Left ventricle myocardium superior (tissue), 1 donor: Measurements from ENCODE around the gene USP17L21. TPM values are rescaled to one million over a fixed set of nuclear protein-coding genes. Genes with fewer than 3 reads are reported as not detected.
"Not testable (repeated sequence)": the region's sequence is repeated elsewhere in the genome, so short reads cannot be mapped to it uniquely, and the experiment has no call there.

Experiments
- ATAC-seq: fragments of 200-7000 bp; cut with Tn5 transposase; one replicate; pipeline ENCODE4 v1.9.1; 2020; ENCODE audit warnings: mild to moderate bottlenecking, moderate library complexity
- DNase-seq: peaks from one replicate; pipeline ENCODE4 v3.0.0-alpha.2; 2020
- intact Hi-C: fragments of 100-400 bp; cut with micrococcal nuclease; formaldehyde crosslinking; loops from one replicate; pipeline ENCODE4 v1.11.0; 2022
- long read RNA-seq: library from polyadenylated mRNA; unstranded; transcript quantifications from one replicate; pipeline ENCODE4 v2.0.0, GENCODE V29; 2021
- total RNA-seq: library from RNA; stranded (reverse); fragmentation: NEBNext Ultra II Directional; extraction: Animal tissue kit (Norgen Biotek cat#: 25700); gene quantifications from one replicate; pipeline ENCODE4 v1.2.1, GENCODE V29; 2021
- donor health status: DM: no; HTN: yes; CAD: no; lungs with severe emphysema.

USP17L21 gene, protein sequence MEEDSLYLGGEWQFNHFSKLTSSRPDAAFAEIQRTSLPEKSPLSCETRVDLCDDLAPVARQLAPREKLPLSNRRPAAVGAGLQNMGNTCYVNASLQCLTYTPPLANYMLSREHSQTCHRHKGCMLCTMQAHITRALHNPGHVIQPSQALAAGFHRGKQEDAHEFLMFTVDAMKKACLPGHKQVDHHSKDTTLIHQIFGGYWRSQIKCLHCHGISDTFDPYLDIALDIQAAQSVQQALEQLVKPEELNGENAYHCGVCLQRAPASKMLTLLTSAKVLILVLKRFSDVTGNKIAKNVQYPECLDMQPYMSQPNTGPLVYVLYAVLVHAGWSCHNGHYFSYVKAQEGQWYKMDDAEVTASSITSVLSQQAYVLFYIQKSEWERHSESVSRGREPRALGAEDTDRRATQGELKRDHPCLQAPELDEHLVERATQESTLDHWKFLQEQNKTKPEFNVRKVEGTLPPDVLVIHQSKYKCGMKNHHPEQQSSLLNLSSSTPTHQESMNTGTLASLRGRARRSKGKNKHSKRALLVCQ
- total RNA-seq, result not detected
- long read RNA-seq, result 0 reads

DNA sequence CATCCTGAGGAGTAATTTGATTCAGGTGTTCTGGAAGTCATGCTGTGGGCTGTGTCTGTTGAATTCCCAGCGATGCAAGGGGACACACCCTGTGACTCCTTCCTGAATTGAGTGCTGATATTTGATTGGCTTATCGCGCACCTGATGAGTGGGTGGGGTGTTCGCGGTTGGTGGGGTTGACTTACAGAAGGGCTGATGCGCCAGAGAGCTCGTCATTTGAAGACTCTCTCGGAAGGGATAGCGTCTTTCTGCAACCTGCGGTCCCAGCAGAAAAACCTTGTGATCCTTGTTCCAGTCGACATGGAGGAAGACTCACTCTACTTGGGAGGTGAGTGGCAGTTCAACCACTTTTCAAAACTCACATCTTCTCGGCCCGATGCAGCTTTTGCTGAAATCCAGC is at the start of gene USP17L21:
Gene USP17L21, plus strand, starts transcription at position 301 of the 400 bp plus-strand sequence. Its CDS starts 0 bp downstream, at position 301.
- ATAC-seq, intact Hi-C loops, DNase-seq: not testable (repeated sequence)

DNA sequence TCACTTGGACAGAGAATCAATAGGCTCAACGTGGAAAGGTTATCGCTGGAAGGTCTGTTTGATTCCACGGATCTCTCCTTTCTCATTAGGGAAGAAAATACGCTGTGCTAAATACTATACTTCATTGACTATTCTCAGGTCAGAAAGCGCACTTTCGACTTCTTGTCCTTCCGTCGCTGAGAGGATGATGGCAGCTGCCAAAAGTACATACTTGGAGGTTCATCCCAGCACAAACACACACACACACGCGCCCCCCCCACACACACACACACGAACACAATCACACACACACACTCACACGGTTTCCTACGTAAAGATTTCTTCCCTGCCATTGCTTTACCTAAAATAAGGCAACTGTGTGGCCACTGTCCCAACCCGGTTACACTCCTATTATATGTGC is 48.0 kb upstream of the USP17L21 start:
- intact Hi-C loops, ATAC-seq: not testable (repeated sequence)
- peak; percentile 10 for DNase-seq

DNA sequence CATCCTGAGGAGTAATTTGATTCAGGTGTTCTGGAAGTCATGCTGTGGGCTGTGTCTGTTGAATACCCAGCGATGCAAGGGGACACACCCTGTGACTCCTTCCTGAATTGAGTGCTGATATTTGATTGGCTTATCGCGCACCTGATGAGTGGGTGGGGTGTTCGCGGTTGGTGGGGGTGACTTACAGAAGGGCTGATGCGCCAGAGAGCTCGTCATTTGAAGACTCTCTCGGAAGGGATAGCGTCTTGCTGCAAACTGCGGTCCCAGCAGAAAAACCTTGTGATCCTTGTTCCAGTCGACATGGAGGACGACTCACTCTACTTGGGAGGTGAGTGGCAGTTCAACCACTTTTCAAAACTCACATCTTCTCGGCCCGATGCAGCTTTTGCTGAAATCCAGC is 47.6 kb upstream of the USP17L21 start, which contains the start of gene USP17L11:
Gene USP17L11, plus strand, starts transcription at position 301 of the 400 bp plus-strand sequence. Its CDS starts 0 bp downstream, at position 301.
- DNase-seq, intact Hi-C loops, ATAC-seq: not testable (repeated sequence)

DNA sequence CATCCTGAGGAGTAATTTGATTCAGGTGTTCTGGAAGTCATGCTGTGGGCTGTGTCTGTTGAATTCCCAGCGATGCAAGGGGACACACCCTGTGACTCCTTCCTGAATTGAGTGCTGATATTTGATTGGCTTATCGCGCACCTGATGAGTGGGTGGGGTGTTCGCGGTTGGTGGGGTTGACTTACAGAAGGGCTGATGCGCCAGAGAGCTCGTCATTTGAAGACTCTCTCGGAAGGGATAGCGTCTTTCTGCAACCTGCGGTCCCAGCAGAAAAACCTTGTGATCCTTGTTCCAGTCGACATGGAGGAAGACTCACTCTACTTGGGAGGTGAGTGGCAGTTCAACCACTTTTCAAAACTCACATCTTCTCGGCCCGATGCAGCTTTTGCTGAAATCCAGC is 42.8 kb upstream of the USP17L21 start, which contains the start of gene USP17L12:
Gene USP17L12, plus strand, starts transcription at position 301 of the 400 bp plus-strand sequence. Its CDS starts 0 bp downstream, at position 301.
- intact Hi-C loops, DNase-seq, ATAC-seq: not testable (repeated sequence)

DNA sequence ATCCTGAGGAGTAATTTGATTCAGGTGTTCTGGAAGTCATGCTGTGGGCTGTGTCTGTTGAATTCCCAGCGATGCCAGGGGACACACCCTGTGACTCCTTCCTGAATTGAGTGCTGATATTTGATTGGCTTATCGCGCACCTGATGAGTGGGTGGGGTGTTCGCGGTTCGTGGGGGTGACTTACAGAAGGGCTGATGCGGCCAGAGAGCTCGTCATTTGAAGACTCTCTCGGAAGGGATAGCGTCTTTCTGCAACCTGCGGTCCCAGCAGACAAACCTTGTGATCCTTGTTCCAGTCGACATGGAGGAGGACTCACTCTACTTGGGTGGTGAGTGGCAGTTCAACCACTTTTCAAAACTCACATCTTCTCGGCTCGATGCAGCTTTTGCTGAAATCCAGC is 38.1 kb upstream of the USP17L21 start, which contains the start of gene USP17L13:
Gene USP17L13, plus strand, starts transcription at position 301 of the 400 bp plus-strand sequence. Its CDS starts 0 bp downstream, at position 301.
- intact Hi-C loops, ATAC-seq, DNase-seq: not testable (repeated sequence)

DNA sequence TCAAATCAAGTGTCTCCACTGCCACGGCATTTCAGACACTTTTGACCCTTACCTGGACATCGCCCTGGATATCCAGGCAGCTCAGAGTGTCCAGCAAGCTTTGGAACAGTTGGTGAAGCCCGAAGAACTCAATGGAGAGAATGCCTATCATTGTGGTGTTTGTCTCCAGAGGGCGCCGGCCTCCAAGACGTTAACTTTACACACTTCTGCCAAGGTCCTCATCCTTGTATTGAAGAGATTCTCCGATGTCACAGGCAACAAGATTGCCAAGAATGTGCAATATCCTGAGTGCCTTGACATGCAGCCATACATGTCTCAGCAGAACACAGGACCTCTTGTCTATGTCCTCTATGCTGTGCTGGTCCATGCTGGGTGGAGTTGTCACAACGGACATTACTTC is 32.4 kb upstream of the USP17L21 start:
- peak; percentile 5 for DNase-seq
- intact Hi-C loops, ATAC-seq: not testable (repeated sequence)

DNA sequence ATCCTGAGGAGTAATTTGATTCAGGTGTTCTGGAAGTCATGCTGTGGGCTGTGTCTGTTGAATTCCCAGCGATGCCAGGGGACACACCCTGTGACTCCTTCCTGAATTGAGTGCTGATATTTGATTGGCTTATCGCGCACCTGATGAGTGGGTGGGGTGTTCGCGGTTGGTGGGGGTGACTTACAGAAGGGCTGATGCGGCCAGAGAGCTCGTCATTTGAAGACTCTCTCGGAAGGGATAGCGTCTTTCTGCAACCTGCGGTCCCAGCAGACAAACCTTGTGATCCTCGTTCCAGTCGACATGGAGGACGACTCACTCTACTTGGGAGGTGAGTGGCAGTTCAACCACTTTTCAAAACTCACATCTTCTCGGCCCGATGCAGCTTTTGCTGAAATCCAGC is 28.6 kb upstream of the USP17L21 start, which contains the start of gene USP17L15:
Gene USP17L15, plus strand, starts transcription at position 301 of the 400 bp plus-strand sequence. Its CDS starts 0 bp downstream, at position 301.
- intact Hi-C loops, DNase-seq, ATAC-seq: not testable (repeated sequence)

DNA sequence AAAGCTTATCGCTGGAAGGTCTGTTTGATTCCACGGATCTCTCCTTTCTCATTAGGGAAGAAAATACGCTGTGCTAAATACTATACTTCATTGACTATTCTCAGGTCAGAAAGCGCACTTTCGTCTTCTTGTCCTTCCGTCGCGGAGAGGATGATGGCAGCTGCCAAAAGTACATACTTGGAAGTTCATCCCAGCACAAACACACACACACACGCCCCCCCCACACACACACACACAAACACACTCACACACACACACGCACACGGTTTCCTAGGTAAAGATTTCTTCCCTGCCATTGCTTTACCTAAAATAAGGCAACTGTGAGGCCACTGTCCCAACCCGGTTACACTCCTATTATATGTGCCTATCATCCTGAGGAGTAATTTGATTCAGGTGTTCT is 24.2 kb upstream of the USP17L21 start:
- ATAC-seq, intact Hi-C loops: not testable (repeated sequence)
- DNase-seq, result peak; percentile 20

DNA sequence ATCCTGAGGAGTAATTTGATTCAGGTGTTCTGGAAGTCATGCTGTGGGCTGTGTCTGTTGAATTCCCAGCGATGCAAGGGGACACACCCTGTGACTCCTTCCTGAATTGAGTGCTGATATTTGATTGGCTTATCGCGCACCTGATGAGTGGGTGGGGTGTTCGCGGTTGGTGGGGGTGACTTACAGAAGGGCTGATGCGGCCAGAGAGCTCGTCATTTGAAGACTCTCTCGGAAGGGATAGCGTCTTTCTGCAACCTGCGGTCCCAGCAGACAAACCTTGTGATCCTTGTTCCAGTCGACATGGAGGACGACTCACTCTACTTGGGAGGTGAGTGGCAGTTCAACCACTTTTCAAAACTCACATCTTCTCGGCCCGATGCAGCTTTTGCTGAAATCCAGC is 19.1 kb upstream of the USP17L21 start, which contains the start of gene USP17L17:
Gene USP17L17, plus strand, starts transcription at position 301 of the 400 bp plus-strand sequence. Its CDS starts 0 bp downstream, at position 301.
- intact Hi-C loops, ATAC-seq, DNase-seq: not testable (repeated sequence)

DNA sequence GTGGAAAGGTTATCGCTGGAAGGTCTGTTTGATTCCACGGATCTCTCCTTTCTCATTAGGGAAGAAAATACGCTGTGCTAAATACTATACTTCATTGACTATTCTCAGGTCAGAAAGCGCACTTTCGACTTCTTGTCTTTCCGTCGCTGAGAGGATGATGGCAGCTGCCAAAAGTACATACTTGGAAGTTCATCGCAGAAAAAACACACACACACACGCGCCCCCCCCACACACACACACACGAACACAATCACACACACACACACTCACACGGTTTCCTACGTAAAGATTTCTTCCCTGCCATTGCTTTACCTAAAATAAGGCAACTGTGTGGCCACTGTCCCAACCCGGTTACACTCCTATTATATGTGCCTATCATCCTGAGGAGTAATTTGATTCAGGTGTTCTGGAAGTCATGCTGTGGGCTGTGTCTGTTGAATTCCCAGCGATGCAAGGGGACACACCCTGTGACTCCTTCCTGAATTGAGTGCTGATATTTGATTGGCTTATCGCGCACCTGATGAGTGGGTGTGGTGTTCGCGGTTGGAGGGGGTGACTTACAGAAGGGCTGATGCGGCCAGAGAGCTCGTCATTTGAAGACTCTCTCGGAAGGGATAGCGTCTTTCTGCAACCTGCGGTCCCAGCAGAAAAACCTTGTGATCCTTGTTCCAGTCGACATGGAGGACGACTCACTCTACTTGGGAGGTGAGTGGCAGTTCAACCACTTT is 14.6 kb upstream of the USP17L21 start, which contains the start of gene USP17L18:
Gene USP17L18, plus strand, starts transcription at position 678 of the 728 bp plus-strand sequence. Its CDS starts 0 bp downstream, at position 678.
- intact Hi-C loops, ATAC-seq, DNase-seq: not testable (repeated sequence)

DNA sequence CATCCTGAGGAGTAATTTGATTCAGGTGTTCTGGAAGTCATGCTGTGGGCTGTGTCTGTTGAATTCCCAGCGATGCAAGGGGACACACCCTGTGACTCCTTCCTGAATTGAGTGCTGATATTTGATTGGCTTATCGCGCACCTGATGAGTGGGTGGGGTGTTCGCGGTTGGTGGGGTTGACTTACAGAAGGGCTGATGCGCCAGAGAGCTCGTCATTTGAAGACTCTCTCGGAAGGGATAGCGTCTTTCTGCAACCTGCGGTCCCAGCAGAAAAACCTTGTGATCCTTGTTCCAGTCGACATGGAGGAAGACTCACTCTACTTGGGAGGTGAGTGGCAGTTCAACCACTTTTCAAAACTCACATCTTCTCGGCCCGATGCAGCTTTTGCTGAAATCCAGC is 9.6 kb upstream of the USP17L21 start, which contains the start of gene USP17L19:
Gene USP17L19, plus strand, starts transcription at position 301 of the 400 bp plus-strand sequence. Its CDS starts 0 bp downstream, at position 301.
- ATAC-seq, DNase-seq, intact Hi-C loops: not testable (repeated sequence)

DNA sequence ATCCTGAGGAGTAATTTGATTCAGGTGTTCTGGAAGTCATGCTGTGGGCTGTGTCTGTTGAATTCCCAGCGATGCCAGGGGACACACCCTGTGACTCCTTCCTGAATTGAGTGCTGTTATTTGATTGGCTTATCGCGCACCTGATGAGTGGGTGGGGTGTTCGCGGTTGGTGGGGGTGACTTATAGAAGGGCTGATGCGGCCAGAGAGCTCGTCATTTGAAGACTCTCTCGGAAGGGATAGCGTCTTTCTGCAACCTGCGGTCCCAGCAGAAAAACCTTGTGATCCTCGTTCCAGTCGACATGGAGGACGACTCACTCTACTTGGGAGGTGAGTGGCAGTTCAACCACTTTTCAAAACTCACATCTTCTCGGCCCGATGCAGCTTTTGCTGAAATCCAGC is 4.8 kb upstream of the USP17L21 start, which contains the start of gene USP17L20:
Gene USP17L20, plus strand, starts transcription at position 301 of the 400 bp plus-strand sequence. Its CDS starts 0 bp downstream, at position 301.
- ATAC-seq, intact Hi-C loops, DNase-seq: not testable (repeated sequence)

DNA sequence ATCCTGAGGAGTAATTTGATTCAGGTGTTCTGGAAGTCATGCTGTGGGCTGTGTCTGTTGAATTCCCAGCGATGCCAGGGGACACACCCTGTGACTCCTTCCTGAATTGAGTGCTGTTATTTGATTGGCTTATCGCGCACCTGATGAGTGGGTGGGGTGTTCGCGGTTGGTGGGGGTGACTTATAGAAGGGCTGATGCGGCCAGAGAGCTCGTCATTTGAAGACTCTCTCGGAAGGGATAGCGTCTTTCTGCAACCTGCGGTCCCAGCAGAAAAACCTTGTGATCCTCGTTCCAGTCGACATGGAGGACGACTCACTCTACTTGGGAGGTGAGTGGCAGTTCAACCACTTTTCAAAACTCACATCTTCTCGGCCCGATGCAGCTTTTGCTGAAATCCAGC is 4.6 kb downstream of the USP17L21 start, which contains the start of gene USP17L22:
Gene USP17L22, plus strand, starts transcription at position 301 of the 400 bp plus-strand sequence. Its CDS starts 0 bp downstream, at position 301.
- intact Hi-C loops, DNase-seq, ATAC-seq: not testable (repeated sequence)

DNA sequence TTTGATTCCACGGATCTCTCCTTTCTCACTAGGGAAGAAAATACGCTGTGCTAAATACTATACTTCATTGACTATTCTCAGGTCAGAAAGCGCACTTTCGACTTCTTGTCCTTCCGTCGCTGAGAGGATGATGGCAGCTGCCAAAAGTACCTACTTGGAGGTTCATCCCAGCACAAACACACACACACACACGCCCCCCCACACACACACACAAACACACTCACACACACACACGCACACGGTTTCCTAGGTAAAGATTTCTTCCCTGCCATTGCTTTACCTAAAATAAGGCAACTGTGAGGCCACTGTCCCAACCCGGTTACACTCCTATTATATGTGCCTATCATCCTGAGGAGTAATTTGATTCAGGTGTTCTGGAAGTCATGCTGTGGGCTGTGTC is 9.0 kb downstream of the USP17L21 start:
- ATAC-seq, intact Hi-C loops: not testable (repeated sequence)
- peak; percentile 31 for DNase-seq
